ENCODE results near the gene MYO16. TPM values are rescaled to one million over a fixed set of nuclear protein-coding genes. Genes with fewer than 3 reads are reported as not detected.

Gene MYO16
- total and polyA plus RNA-seq, 8 donors, result 0.03 to 0.47 (median 0.16) TPM

- no peaks in the 10 kb centered on the region for H3K9me3 ChIP-seq
- no peaks in the 10 kb centered on the region for H3K36me3 ChIP-seq
- WGBS, 2 donors, result 57 to 70% methylated on average over 33 of the region's 33 CpGs
- no peak for TF ChIP-seq CTCF (IDR thresholded peaks at IDR 0.05)
- H3K27ac ChIP-seq, result no peak overlapping the region
- H3K4me3 ChIP-seq, result peak overlapping the region in 1 of 4 donors; percentile 27
- ATAC-seq (no peak), FAIRE-seq (no peak), DNase-seq (peak in 1 of 6 donors; percentile 56)
- intact Hi-C loops (cut with DNase I), result loop anchor here in 2 of 3 donors (10.0 kb wide), 2 partner anchors 645 to 965 kb away; partner anchors contain the start of gene IRS2 (in 1 of the 2)
- peaks cover 0 to 15% (median 0%) of the 10 kb centered on the region in 4 donors for H3K27me3 ChIP-seq
- no peaks in the 10 kb centered on the region for H3K4me1 ChIP-seq
Measured at GRCh38 chr13:109140054-109140453, 510.6 kb downstream of the MYO16 start.

- H3K9me3 ChIP-seq, result no peaks in the 10 kb centered on the region
- 10 to 15% methylated on average over 43 to 97 of the region's 97 CpGs for WGBS, 2 donors
- H3K4me3 ChIP-seq, result peak overlapping the region in 1 of 4 donors; percentile 27
- FAIRE-seq (no peak), DNase-seq (peak in 3 of 6 donors; percentile 29 to 72 (median 58)), ATAC-seq (peak in 1 of 4 donors; percentile 28)
- H3K36me3 ChIP-seq, result no peaks in the 10 kb centered on the region
- no peaks in the 10 kb centered on the region for H3K4me1 ChIP-seq
- no peak for TF ChIP-seq CTCF (IDR thresholded peaks at IDR 0.05)
- H3K27me3 ChIP-seq, result peaks cover 0 to 15% (median 0%) of the 10 kb centered on the region in 4 donors
- no peak overlapping the region for H3K27ac ChIP-seq
- intact Hi-C loops (cut with DNase I), result loop anchor here in 2 of 3 donors (10.0 kb wide), 2 partner anchors 644 to 964 kb away; partner anchors contain the start of gene IRS2 (in 1 of the 2)
Measured at GRCh38 chr13:109140479-109141349, 511.3 kb downstream of the MYO16 start.

GRCh38 chr13:109141706-109142105 is 512.3 kb downstream of the MYO16 start:
- Histone ChIP-seq H3K4me3 (no peak overlapping the region), H3K27ac (no peak overlapping the region), H3K4me1 (no peaks in the 10 kb centered on the region), H3K9me3 (no peaks in the 10 kb centered on the region), H3K36me3 (no peaks in the 10 kb centered on the region), H3K27me3 (peaks cover 0 to 15% (median 0%) of the 10 kb centered on the region in 4 donors)
- ATAC-seq, result no peak
- WGBS, 2 donors, result 84 to 89% methylated on average over 14 of the region's 14 CpGs
- no peak for DNase-seq
- no peak for TF ChIP-seq CTCF (IDR thresholded peaks at IDR 0.05)
- FAIRE-seq, result no peak
- intact Hi-C loops (cut with DNase I), result loop anchor here in 2 of 3 donors (10.0 kb wide), 2 partner anchors 643 to 963 kb away; partner anchors contain the start of gene IRS2 (in 1 of the 2)

GRCh38 chr13:109144693-109145437 is 515.5 kb downstream of the MYO16 start:
- FAIRE-seq, result no peak
- H3K9me3 ChIP-seq, result no peaks in the 10 kb centered on the region
- H3K27me3 ChIP-seq, result peaks cover 0 to 15% (median 0%) of the 10 kb centered on the region in 4 donors
- no peak for DNase-seq
- ATAC-seq, result no peak
- H3K36me3 ChIP-seq, result no peaks in the 10 kb centered on the region
- no peak overlapping the region for H3K27ac ChIP-seq
- intact Hi-C loops (cut with DNase I), result loop anchor here in 2 of 3 donors (10.0 kb wide), 2 partner anchors 640 to 960 kb away; partner anchors contain the start of gene IRS2 (in 1 of the 2)
- no peaks in the 10 kb centered on the region for H3K4me1 ChIP-seq
- 39 to 45% methylated on average over 5 of the region's 5 CpGs for WGBS, 2 donors
- no peak for TF ChIP-seq CTCF (IDR thresholded peaks at IDR 0.05)
- H3K4me3 ChIP-seq, result no peak overlapping the region
